Activated naive CD4-positive, alpha-beta T cell treated with anti-CD3 and anti-CD28 coated beads, Interleukin-2, amount 10 ng/mL, durations not matched to agents 7 days and 5 days (primary cell): ENCODE measurements around the gene OTOA.
"Not testable (repeated sequence)": the region's sequence is repeated elsewhere in the genome, so short reads cannot be mapped to it uniquely, and the experiment has no call there.

ENCODE experiments used
- CTCF ChIA-PET: fragments of 350-600 bp; sonication (Branson Sonifier 250); formaldehyde crosslinking; loops from one replicate; lab custom pipeline; 2021; ENCODE audit warnings: antibody characterized with exemption; lab: Charles Lee
- DNase-seq: peaks from one replicate; pipeline ENCODE4 v3.0.0-alpha.2; 2020
- H3K27ac Mint-ChIP-seq: one replicate; pipeline ENCODE4 v1.8.0; 2021; ENCODE audit warnings: mild to moderate bottlenecking, moderate library complexity, mixed read lengths
- H3K27me3 Mint-ChIP-seq: one replicate; pipeline ENCODE4 v1.8.0; 2021; ENCODE audit warnings: mild to moderate bottlenecking, mixed read lengths
- H3K36me3 Mint-ChIP-seq: one replicate; pipeline ENCODE4 v1.8.0; 2021; ENCODE audit warnings: mixed read lengths
- H3K4me1 Mint-ChIP-seq: one replicate; pipeline ENCODE4 v1.8.0; 2021; ENCODE audit warnings: mixed read lengths
- H3K4me3 Mint-ChIP-seq: one replicate; pipeline ENCODE4 v1.8.0; 2021; ENCODE audit warnings: mild to moderate bottlenecking, moderate library complexity, mixed read lengths
- H3K9me3 Mint-ChIP-seq: one replicate; pipeline ENCODE4 v1.8.0; 2021; ENCODE audit warnings: mixed read lengths

The OTOA gene

GRCh38 chr16:21731233-21731632, 67.5 kb downstream of the OTOA start:
- DNase-seq, CTCF ChIA-PET, H3K9me3 Mint-ChIP-seq, H3K27ac Mint-ChIP-seq, H3K36me3 Mint-ChIP-seq, H3K4me3 Mint-ChIP-seq, H3K4me1 Mint-ChIP-seq: not testable (repeated sequence)
- H3K27me3 Mint-ChIP-seq: peaks cover 26% of the 10 kb centered on the region

- H3K27ac Mint-ChIP-seq, CTCF ChIA-PET, H3K27me3 Mint-ChIP-seq, DNase-seq, H3K4me1 Mint-ChIP-seq, H3K36me3 Mint-ChIP-seq, H3K4me3 Mint-ChIP-seq, H3K9me3 Mint-ChIP-seq: not testable (repeated sequence)
Measured at GRCh38 chr16:21740637-21741036, 76.9 kb downstream of the OTOA start.

GRCh38 chr16:21756192-21757079, 92.7 kb downstream of the OTOA start:
- H3K27me3 Mint-ChIP-seq: peaks cover 11% of the 10 kb centered on the region
- CTCF ChIA-PET, DNase-seq, H3K27ac Mint-ChIP-seq, H3K36me3 Mint-ChIP-seq, H3K4me3 Mint-ChIP-seq, H3K4me1 Mint-ChIP-seq, H3K9me3 Mint-ChIP-seq: not testable (repeated sequence)

GRCh38 chr16:21757080-21757671, 93.4 kb downstream of the OTOA start:
- CTCF ChIA-PET, H3K4me3 Mint-ChIP-seq, DNase-seq, H3K4me1 Mint-ChIP-seq, H3K27me3 Mint-ChIP-seq, H3K9me3 Mint-ChIP-seq, H3K36me3 Mint-ChIP-seq, H3K27ac Mint-ChIP-seq: not testable (repeated sequence)

DNA sequence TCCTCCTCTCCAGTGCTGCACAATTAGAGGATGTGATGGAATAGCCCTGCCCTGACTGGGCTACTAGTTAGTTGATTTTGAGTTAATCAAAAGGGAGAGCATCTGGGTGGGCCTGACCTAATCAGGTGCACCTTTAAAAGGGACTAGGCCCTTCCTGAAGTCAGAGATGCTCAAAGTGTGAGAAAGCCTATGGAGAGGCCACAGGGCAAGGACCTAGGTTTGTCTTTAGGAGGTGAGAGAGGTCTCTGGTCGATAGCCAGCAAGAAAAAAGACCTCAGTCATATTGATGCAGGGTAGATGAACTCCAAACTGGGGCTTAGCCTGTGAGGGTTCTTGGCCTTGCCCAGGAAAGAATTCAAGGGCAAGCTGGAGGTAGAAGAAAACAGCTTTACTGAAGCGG, 104.5 kb downstream of the OTOA start:
- CTCF ChIA-PET, DNase-seq, H3K4me3 Mint-ChIP-seq, H3K27ac Mint-ChIP-seq, H3K9me3 Mint-ChIP-seq, H3K27me3 Mint-ChIP-seq, H3K4me1 Mint-ChIP-seq, H3K36me3 Mint-ChIP-seq: not testable (repeated sequence)

DNA sequence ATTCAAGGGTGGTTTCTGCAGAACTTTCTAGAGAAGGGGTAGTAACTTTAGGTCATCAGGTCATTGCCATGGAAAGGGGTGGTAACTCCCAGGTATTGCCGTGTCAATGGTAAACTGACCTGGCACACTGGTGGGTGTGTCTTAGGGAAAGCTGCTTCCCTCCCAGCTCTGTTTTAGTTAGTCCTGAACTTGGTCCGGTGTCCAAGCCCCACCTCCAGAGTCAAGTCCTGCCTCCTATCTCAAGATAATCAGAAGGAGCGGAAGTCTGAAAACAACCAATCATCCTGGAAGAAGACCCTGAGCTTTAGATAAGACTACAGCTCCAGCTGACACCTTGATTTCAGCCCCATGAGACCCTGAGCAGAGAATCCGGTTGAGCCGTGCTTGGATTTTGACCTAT, 105.0 kb downstream of the OTOA start:
- H3K27me3 Mint-ChIP-seq, H3K4me1 Mint-ChIP-seq, H3K4me3 Mint-ChIP-seq, H3K27ac Mint-ChIP-seq, H3K9me3 Mint-ChIP-seq, H3K36me3 Mint-ChIP-seq, CTCF ChIA-PET, DNase-seq: not testable (repeated sequence)

DNA sequence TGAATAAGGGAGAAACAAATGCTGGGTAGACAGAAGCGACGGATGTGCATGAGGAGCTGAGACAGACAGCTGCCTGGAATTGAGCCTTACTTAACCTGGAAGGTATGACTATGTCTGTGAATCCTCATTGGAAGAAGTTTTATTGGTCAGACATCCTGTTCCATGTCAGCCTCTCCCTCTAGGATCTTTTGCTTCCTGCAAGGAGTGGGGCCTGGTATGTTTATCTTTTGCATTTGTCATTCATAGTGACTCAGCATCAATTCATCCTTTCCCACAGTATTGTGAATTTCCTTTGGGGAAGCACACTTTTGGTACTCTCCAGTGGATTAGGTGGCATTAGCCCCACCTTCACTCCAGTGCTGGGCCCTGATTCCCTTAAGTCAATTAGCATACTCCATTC, 105.5 kb downstream of the OTOA start:
- H3K36me3 Mint-ChIP-seq, H3K27me3 Mint-ChIP-seq, H3K4me1 Mint-ChIP-seq, H3K9me3 Mint-ChIP-seq, H3K4me3 Mint-ChIP-seq, H3K27ac Mint-ChIP-seq, CTCF ChIA-PET, DNase-seq: not testable (repeated sequence)

GRCh38 chr16:21770584-21770983, 106.8 kb downstream of the OTOA start:
- H3K9me3 Mint-ChIP-seq, H3K27me3 Mint-ChIP-seq, H3K4me3 Mint-ChIP-seq, H3K36me3 Mint-ChIP-seq, H3K4me1 Mint-ChIP-seq, DNase-seq, H3K27ac Mint-ChIP-seq, CTCF ChIA-PET: not testable (repeated sequence)

DNA sequence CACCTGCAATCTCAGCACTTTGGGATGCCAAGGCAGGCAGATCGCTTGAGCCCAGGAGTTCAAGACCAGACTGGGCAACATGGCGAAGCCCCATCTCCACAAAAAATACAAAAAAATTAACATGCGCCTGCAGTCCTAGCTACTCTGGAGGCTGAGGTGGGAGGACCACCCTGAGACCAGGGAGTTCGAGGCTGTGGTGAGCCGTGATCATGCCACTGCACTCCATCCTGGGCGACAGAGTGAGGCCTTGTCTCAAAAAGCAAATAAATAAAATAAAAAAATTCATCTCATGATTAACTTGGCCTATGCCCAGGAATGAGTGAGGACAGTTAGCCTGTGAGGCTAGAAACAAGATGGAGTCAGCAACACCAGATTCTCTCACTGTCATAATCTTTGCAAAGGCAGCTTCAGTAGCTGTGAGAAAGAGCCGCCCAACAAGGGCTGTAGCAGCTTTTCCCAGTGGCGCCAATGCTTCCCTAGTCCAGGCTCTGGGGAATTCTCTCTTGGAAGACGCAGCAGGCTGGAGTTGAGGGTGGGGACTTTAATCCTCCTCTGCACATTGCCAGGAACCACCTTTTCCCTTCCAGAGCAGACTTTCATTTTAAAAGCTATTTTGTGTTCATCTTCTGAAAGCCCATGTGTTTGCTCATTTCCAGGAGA, 108.9 kb downstream of the OTOA start:
- H3K27ac Mint-ChIP-seq, CTCF ChIA-PET, H3K4me1 Mint-ChIP-seq, H3K36me3 Mint-ChIP-seq, H3K27me3 Mint-ChIP-seq, DNase-seq, H3K9me3 Mint-ChIP-seq, H3K4me3 Mint-ChIP-seq: not testable (repeated sequence)

- not testable (repeated sequence) for H3K36me3 Mint-ChIP-seq, H3K4me3 Mint-ChIP-seq
Measured at GRCh38 chr16:21773207-21773553, 109.4 kb downstream of the OTOA start.

DNA sequence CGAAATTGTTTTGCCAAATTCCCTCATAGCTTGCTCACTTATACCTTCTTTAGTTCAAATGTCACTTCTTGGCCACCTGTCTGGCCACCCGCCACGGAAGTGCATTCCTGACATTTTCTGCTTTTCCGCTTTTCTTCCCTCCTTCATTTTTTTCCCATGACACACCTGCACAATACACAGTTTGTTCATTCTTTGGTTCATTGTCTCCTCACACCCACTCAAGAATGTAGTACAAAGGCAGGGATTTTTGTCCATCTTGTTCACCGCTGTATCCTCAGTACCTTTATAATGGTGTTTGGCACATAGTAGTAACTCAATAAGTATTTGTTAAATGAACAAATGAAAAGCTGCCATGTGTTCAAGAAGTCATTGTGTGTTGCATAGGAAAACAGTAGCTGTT, 116.8 kb downstream of the OTOA start:
- H3K27me3 Mint-ChIP-seq, CTCF ChIA-PET, H3K9me3 Mint-ChIP-seq: not testable (repeated sequence)

More at GRCh38 chr16:21773207-21773553, 109.4 kb downstream of the OTOA start:
- H3K27ac Mint-ChIP-seq, DNase-seq, H3K4me1 Mint-ChIP-seq, CTCF ChIA-PET, H3K27me3 Mint-ChIP-seq, H3K9me3 Mint-ChIP-seq: not testable (repeated sequence)

DNA sequence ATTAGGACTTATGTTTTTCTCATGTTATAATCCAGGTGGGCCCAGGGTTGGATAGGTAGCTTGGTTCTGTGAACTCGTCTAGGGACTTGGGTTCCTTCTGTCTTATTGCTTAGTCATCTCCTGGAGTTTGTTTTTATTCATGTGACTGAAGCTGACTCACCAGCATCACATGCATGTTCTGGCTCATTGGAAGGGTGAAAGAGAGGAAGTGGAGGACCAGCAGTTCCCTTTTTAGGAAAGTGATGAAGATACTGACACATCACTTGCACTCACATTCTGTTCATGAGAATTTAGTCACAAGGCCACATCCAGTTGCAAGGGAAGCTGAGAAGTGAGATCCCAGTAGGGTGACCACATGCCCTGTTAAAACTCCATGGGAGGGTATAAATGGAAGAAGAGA, 126.7 kb downstream of the OTOA start:
- H3K4me3 Mint-ChIP-seq, H3K9me3 Mint-ChIP-seq, H3K4me1 Mint-ChIP-seq, H3K27me3 Mint-ChIP-seq, DNase-seq, H3K27ac Mint-ChIP-seq, H3K36me3 Mint-ChIP-seq, CTCF ChIA-PET: not testable (repeated sequence)

More for the DNA sequence above, 116.8 kb downstream of the OTOA start:
- not testable (repeated sequence) for H3K36me3 Mint-ChIP-seq, H3K27ac Mint-ChIP-seq, DNase-seq, H3K4me1 Mint-ChIP-seq, H3K4me3 Mint-ChIP-seq

- H3K36me3 Mint-ChIP-seq, H3K27ac Mint-ChIP-seq, H3K4me3 Mint-ChIP-seq, H3K27me3 Mint-ChIP-seq, DNase-seq, H3K4me1 Mint-ChIP-seq, CTCF ChIA-PET, H3K9me3 Mint-ChIP-seq: not testable (repeated sequence)
Measured at GRCh38 chr16:21793310-21793709, 129.5 kb downstream of the OTOA start.

DNA sequence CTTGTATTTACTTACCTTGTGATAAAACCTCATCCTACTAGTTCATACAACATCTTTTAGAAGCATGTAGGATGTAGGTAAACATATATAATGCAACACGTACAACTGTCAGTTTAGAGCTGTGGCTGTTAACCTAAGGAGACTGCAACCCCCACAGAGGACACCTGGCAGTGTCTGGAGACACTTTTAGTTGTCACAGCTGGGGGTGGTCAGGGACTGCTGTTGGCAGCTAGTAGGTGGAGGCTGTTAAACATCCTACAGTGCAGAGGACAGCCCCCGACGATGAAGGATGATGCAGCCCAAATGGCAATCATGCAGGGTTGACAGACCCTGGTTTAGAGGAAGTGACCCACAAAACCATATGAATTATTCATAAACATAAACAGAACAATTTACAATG, 134.8 kb downstream of the OTOA start:
- H3K27me3 Mint-ChIP-seq, H3K4me1 Mint-ChIP-seq, CTCF ChIA-PET, H3K9me3 Mint-ChIP-seq, H3K27ac Mint-ChIP-seq, DNase-seq, H3K4me3 Mint-ChIP-seq: not testable (repeated sequence)
- peaks cover 11% of the 10 kb centered on the region for H3K36me3 Mint-ChIP-seq
